Esophagus muscularis mucosa (tissue), 4 donors: ENCODE measurements around the gene CASKIN1. TPM values are rescaled to one million over a fixed set of nuclear protein-coding genes. Genes with fewer than 3 reads are reported as not detected.

ENCODE experiments used
- DNase-seq: peaks from one replicate; pipeline ENCODE4 v3.0.0-alpha.2; 2017; ENCODE audit errors: extremely low spot score
- H3K27ac ChIP-seq, 4 donors: fragments of 200-600 bp; sonication (generic); replicated peaks in 1 of 4; 1 replicate in 3 of 4; 2 replicates in 1 of 4; pipeline ENCODE4 v1.5.1; 2016 to 2019; ENCODE audit warnings: mild to moderate bottlenecking in 1 of 4
- H3K27me3 ChIP-seq, 4 donors: fragments of 200-600 bp; sonication (generic); one replicate each; pipeline versions ENCODE4 v1.5.1 to v1.6.0; 2016 to 2019
- H3K36me3 ChIP-seq, 4 donors: fragments of 200-600 bp; sonication (generic); one replicate each; pipeline ENCODE4 v1.5.1; 2016 to 2019
- H3K4me1 ChIP-seq, 4 donors: fragments of 200-600 bp; sonication (generic); one replicate each; pipeline ENCODE4 v1.5.1; 2016 to 2019
- H3K4me3 ChIP-seq, 4 donors: fragments of 200-600 bp; sonication (generic); 1 replicate in 2 of 4; 2 replicates in 2 of 4; pipeline ENCODE4 v1.5.1; 2016 to 2019; ENCODE audit warnings: mild to moderate bottlenecking in 4 of 4, moderate library complexity in 1 of 4
- H3K9me3 ChIP-seq, 4 donors: fragments of 200-600 bp; sonication (generic); 1 replicate in 3 of 4; 2 replicates in 1 of 4; pipeline ENCODE4 v1.5.1; 2016 to 2019
- CTCF ChIP-seq, 3 experiments: fragments of 200-600 bp in 2 of 3; fragments of 450-650 bp in 1 of 3; sonication (generic) in 2 of 3; IDR thresholded peaks; one replicate each; pipeline ENCODE4 v1.5.1; 2017 to 2019; ENCODE audit warnings: antibody characterized with exemption in 3 of 3, mild to moderate bottlenecking in 2 of 3, moderate library complexity in 1 of 3
- EP300 ChIP-seq: sonication (generic); formaldehyde crosslinking; IDR thresholded peaks from one replicate; pipeline ENCODE4 v1.6.1; 2017; ENCODE audit warnings: antibody characterized with exemption
- POLR2A ChIP-seq: fragments of 450-650 bp; IDR thresholded peaks from one replicate; pipeline ENCODE4 v1.6.1; 2017; ENCODE audit warnings: antibody characterized with exemption, moderate library complexity, mild to moderate bottlenecking, low read depth
- POLR2AphosphoS5 ChIP-seq, 2 donors: sonication (generic); formaldehyde crosslinking; IDR thresholded peaks; one replicate each; pipeline ENCODE4 v1.6.1; 2017; ENCODE audit warnings: antibody characterized with exemption in 2 of 2
- WGBS: methylation state at CpG from one replicate; pipeline ENCODE4 v1.1.5; 2018; 5-methylcytosine and 5-hydroxymethylcytosine counted together
- intact Hi-C: fragments of 100-400 bp; cut with DNase I; formaldehyde crosslinking; loops from one replicate; pipeline ENCODE4 v1.15.1; 2023
- total RNA-seq, 4 donors: library from RNA; depleted of rRNA; stranded (reverse); fragments of >200 nt; gene quantifications; one replicate each; pipeline versions ENCODE4 v1.1.0 to v1.2.1, GENCODE V29; 2016

Gene CASKIN1
- total RNA-seq, 4 donors from 2014 or later, result under 0.01 to 0.32 (median 0.09) TPM

- DNase-seq, result no peak
- intact Hi-C loops, result no loop called here
- Histone ChIP-seq H3K4me3 (no peak overlapping the region), H3K9me3 (no peaks in the 10 kb centered on the region), H3K36me3 (no peaks in the 10 kb centered on the region), H3K27me3 (peaks cover 0 to 3% (median 0%) of the 10 kb centered on the region in 4 donors), H3K4me1 (no peaks in the 10 kb centered on the region), H3K27ac (no peak overlapping the region)
- TF ChIP-seq POLR2A, result no peak
- 91% methylated on average over 7 of the region's 8 CpGs for whole genome bisulfite sequencing
Measured at GRCh38 chr16:2188395-2188794, 8.0 kb downstream of the CASKIN1 start.

- H3K27me3 ChIP-seq, result no peaks in the 10 kb centered on the region
- intact Hi-C loops, result no loop called here
- no peaks in the 10 kb centered on the region for H3K9me3 ChIP-seq
- WGBS, result 83% methylated on average over 1 of the region's 17 CpGs
- DNase-seq, result no peak
- no peaks in the 10 kb centered on the region for H3K4me1 ChIP-seq
- TF ChIP-seq POLR2AphosphoS5 (IDR thresholded peaks at IDR 0.05) (no peak), POLR2A (no peak), EP300 (no peak), CTCF (IDR thresholded peaks at IDR 0.05) (no peak)
- H3K27ac ChIP-seq, result no peak overlapping the region
- no peaks in the 10 kb centered on the region for H3K36me3 ChIP-seq
- H3K4me3 ChIP-seq, result no peak overlapping the region
Measured at GRCh38 chr16:2187212-2187611, 9.2 kb downstream of the CASKIN1 start.

- 91% methylated on average over 10 of the region's 20 CpGs for WGBS
- H3K9me3 ChIP-seq, result no peaks in the 10 kb centered on the region
- no peak overlapping the region for H3K4me3 ChIP-seq
- H3K27me3 ChIP-seq, result no peaks in the 10 kb centered on the region
- no peaks in the 10 kb centered on the region for H3K36me3 ChIP-seq
- no peak for DNase-seq
- no peaks in the 10 kb centered on the region for H3K4me1 ChIP-seq
- TF ChIP-seq CTCF (IDR thresholded peaks at IDR 0.05) (no peak), POLR2A (no peak), POLR2AphosphoS5 (IDR thresholded peaks at IDR 0.05) (no peak), EP300 (no peak)
- intact Hi-C loops, result no loop called here
- no peak overlapping the region for H3K27ac ChIP-seq
Measured at GRCh38 chr16:2186505-2186904, 9.9 kb downstream of the CASKIN1 start.

- Histone ChIP-seq H3K27me3 (no peaks in the 10 kb centered on the region), H3K27ac (no peak overlapping the region), H3K9me3 (no peaks in the 10 kb centered on the region), H3K4me3 (no peak overlapping the region), H3K36me3 (no peaks in the 10 kb centered on the region), H3K4me1 (no peaks in the 10 kb centered on the region)
- TF ChIP-seq POLR2AphosphoS5 (IDR thresholded peaks at IDR 0.05), result no peak
- TF ChIP-seq POLR2A, result no peak
- no peak for TF ChIP-seq CTCF (IDR thresholded peaks at IDR 0.05)
- TF ChIP-seq EP300, result no peak
- DNase-seq, result no peak
- intact Hi-C loops, result no loop called here
- WGBS, result 90% methylated on average over 13 of the region's 13 CpGs
Measured at GRCh38 chr16:2186064-2186463, 10.3 kb downstream of the CASKIN1 start.

- no peak overlapping the region for H3K4me3 ChIP-seq
- 89% methylated on average over 15 of the region's 20 CpGs for WGBS
- intact Hi-C loops, result no loop called here
- no peak for DNase-seq
- H3K27me3 ChIP-seq, result no peaks in the 10 kb centered on the region
- H3K4me1 ChIP-seq, result no peaks in the 10 kb centered on the region
- H3K36me3 ChIP-seq, result no peaks in the 10 kb centered on the region
- TF ChIP-seq CTCF (IDR thresholded peaks at IDR 0.05) (no peak), POLR2AphosphoS5 (IDR thresholded peaks at IDR 0.05) (no peak), EP300 (no peak), POLR2A (no peak)
- no peak overlapping the region for H3K27ac ChIP-seq
- no peaks in the 10 kb centered on the region for H3K9me3 ChIP-seq
Measured at GRCh38 chr16:2184962-2185361, 11.4 kb downstream of the CASKIN1 start.
